Daoy (cell line): ENCODE results near the gene PTCH2. TPM values are rescaled to one million over a fixed set of nuclear protein-coding genes. Genes with fewer than 3 reads are reported as not detected.
"Not testable (repeated sequence)": the region's sequence is repeated elsewhere in the genome, so short reads cannot be mapped to it uniquely, and the experiment has no call there.

Experiments used
- DNase-seq: peaks from one replicate; pipeline ENCODE4 v3.0.0-alpha.2; 2015; ENCODE audit warnings: low read depth
- total RNA-seq: library from RNA; depleted of rRNA; stranded (reverse); fragments of >200 nt; shearing (Covaris generic); gene quantifications from 2 replicates; pipeline ENCODE4 v1.2.3, GENCODE V29; 2014

PTCH2 gene
- total RNA-seq, 1 experiment from 2014 or later: 0.11 TPM

- no peak for DNase-seq
Measured at GRCh38 chr1:44803312-44804095, 39.5 kb downstream of the PTCH2 start.

GRCh38 chr1:44803062-44803311 lies 40.1 kb downstream of the PTCH2 start:
- no peak for DNase-seq

- DNase-seq: no peak
Measured at GRCh38 chr1:44802306-44803061, 40.6 kb downstream of the PTCH2 start.

GRCh38 chr1:44801491-44802305 lies 41.4 kb downstream of the PTCH2 start:
- no peak for DNase-seq

- peak; percentile 98 for DNase-seq
Measured at GRCh38 chr1:44799770-44800584, 43.1 kb downstream of the PTCH2 start, which contains the start of gene PLK3. Gene PLK3 (plus strand): TSS chr1:44800377. CDS start chr1:44800464, 87 bp downstream.

- DNase-seq: no peak
Measured at GRCh38 chr1:44798481-44799365, 44.3 kb downstream of the PTCH2 start.

GRCh38 chr1:44797886-44798285 lies 45.2 kb downstream of the PTCH2 start:
- DNase-seq: not testable (repeated sequence)

GRCh38 chr1:44792736-44793502 lies 50.1 kb downstream of the PTCH2 start:
- DNase-seq: no peak

- DNase-seq: no peak
Measured at GRCh38 chr1:44790968-44791801, 51.9 kb downstream of the PTCH2 start.

- no peak for DNase-seq
Measured at GRCh38 chr1:44788120-44788860, 54.8 kb downstream of the PTCH2 start, which contains the start of gene BEST4. Gene BEST4 (minus strand): TSS chr1:44788170. CDS start chr1:44787705, 465 bp downstream.

GRCh38 chr1:44787506-44787905 lies 55.5 kb downstream of the PTCH2 start:
- DNase-seq: no peak

- no peak for DNase-seq
Measured at GRCh38 chr1:44786841-44787426, 56.1 kb downstream of the PTCH2 start.

GRCh38 chr1:44786138-44786840 lies 56.8 kb downstream of the PTCH2 start:
- DNase-seq: peak; percentile 63

- no peak for DNase-seq
Measured at GRCh38 chr1:44785501-44786137, 57.4 kb downstream of the PTCH2 start.

GRCh38 chr1:44785029-44785380 lies 58.0 kb downstream of the PTCH2 start:
- no peak for DNase-seq
